ENCODE results near the gene GINS2.

The GINS2 gene

DNA sequence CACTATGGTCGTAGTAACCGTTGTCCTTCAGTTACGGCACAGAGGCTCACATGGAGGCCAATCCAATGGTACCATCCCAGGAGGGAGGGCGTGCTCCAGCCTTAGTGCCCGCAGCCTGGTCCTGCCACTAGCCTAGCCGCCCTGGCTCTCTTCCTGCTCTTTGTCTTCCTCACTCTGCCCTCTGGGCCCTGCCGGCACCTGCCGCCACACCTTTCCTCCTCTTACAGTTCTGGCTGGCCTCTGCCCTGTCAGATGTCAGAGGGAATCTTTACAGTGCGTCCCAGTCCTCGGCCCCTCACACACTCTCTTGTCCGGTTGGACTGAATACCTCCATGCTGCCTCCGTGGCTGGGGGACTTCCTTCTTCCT is 23.4 kb downstream of the GINS2 start:
- DNase-seq, result no peak

DNA sequence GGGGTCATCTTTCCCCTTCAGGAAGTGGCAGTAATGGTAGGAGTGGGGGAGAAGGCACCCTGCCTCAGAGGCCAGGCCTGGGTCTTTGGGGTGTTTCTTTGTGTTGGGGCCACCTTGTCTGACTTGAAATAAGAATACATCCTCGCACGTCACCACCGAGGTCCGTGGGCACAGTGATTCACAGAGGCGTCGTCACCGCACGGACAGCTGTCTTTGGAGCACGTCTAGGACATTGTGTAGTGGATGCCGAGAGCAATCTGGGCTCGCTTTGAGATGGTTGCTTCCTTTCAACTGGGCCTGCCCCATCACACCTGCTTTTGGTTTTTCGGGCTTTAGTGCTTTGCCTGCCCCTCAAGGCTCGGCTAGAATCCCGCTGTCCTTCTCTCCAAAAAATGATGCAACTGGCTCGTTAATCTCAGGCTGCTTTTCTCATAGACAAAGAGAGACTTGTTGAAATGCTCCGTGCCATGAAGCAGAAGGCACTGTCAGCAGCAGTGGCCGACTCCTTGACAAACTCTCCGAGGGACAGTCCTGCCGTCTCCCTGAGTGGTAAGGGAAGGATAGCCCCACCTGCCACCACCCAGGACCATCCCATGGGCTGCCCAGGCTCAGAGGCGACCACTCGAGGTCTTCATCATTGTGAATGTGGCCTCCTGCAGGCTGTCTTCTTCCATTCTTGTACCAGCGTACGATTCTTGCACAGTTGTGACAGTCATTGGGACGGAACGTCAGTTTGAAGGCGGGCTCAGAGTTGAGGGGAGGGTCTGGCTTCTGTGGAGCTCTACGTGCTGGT is 24.0 kb downstream of the GINS2 start:
- DNase-seq, result no peak

DNA sequence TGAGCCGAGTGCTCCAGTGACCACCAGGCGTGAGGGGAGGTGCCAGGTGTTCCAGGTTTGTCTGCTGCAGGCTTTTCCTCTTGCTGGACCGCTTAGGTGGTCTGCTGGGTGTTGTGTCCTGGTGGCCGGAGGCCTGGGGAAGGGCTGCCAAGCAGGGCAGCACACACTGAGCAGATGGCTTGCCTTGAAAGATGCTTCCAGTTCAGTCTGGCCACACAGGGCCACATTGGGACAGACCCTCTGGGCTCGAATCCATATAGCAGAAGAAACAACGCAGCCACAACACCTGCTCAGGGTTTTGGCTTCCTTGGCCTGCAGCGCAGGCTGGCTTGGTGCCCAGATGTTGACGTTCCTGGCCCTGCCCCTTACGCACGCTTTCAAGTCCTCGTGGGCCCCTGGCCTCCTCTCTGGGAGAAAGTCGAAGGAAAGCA is 24.8 kb downstream of the GINS2 start:
- no peak for DNase-seq

DNA sequence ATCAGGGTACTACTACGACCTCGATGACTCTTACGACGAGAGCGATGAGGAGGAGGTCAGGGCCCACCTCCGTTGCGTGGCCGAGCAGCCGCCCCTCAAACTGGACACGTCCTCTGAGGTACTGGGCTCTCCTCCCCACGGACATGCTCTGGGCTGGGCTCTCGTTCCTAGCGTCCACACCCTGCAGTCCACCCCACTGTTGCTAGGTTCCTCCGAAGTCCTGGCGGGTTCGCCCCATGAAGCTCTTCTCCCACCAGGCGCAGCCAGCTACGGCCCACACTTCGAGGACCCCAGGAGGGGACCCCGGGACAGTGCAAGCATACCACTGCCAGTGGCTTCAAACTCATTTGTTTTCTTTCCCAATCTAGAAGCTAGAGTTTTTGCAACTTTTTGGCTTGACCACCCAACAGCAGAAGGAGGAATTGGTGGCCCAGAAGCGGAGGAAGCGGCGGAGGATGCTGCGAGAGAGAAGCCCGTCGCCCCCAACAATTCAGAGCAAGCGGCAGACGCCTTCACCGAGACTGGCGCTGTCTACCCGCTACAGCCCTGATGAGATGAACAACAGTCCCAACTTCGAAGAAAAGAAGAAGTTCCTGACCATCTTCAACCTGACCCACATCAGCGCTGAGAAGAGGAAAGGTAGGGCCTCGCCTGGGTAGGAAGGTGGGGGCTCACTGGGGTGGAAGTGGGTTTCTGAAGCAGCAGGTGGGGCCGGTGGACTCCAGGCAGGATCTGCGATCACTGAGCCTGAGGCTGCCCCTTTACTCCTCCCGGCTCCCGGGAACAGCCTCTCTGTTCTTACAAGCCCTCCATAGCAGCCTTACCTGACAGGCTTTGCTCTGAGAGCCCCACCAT is 25.6 kb downstream of the GINS2 start:
- no peak for DNase-seq

DNA sequence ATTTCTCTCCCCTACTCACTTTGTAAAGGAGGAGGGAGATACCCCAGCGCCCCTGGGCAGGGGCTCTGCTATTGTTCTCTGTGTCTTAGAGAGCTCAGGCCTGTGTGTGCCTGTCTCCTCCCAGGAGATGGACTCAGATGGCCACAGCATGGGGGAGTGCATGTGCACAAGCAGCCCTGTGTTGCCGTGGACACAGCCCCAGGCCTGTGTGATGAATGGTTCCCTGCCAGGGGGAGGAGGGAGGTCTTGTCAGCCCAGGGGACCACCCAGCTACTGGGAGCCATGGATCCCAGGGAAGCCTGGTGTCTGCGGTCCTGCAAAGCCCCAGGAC is 26.3 kb downstream of the GINS2 start:
- no peak for DNase-seq

DNA sequence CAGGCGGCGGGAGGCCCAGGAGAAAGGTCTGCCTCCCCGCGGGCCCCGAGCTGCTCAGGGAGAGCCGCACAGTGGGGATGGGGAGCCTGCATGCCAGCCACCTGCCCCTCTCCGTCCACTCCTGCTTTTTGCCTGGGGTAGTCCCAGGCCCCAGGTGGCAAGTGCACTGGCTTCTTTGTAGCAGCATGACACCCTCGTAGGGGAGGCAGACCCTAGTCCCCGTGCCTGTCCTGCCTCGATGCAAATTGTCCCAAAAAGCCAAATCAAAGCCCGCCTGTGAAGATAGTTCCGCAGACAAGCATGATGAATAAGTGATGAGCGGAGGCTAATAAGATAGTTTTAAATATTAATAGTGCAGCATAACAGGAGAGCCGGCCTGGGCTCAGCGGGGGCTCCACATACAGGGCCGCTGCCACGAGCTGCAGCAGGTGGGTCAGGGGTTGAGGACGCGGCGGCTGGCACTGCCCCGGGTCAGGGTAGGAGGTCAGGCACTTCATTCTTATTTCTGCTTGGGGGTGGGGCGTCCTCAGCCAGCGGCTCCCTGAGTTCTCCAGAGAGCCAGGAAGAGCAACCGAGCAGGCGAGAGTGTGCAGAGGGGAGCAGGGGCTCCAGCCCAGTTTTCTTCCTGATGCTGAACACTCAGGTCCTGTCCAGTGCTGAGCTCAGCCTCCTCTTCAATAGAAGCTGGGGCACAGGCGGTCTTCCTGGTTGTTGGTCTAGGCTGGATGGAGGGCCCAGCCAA is 26.8 kb downstream of the GINS2 start:
- no peak for DNase-seq

DNA sequence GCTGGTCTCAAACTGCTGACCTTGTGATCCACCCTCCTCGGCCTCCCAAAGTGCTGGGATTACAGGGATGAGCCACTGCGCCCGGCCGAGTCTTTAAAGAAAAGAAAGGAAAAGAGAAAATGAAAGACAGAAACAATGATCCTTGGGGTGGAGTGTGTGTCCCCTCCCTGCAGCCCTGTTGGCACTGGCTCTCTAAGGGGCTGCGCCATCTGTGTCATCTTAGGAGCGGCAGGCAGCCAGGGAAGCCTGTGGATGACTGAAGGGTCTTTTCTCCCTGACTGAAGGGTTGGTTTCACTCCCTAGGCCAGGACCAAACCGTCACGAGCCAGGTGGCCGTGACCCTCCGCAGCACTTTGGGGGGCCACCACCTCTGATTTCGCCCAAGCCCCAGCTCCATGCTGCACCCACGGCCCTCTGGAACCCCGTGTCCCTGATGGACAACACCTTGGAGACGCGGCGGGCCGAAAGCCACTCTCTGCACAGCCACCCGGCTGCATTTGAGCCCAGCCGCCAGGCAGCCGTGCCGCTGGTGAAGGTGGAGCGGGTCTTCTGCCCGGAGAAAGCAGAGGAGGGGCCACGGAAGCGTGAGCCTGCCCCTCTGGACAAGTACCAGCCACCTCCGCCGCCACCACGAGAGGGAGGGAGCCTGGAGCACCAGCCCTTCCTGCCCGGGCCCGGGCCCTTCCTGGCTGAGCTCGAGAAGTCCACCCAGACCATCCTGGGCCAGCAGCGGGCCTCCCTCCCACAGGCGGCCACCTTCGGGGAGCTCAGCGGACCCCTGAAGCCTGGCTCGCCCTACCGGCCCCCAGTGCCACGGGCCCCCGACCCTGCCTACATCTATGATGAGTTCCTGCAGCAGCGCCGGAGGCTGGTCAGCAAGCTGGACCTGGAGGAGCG is 27.7 kb downstream of the GINS2 start:
- DNase-seq, result no peak

DNA sequence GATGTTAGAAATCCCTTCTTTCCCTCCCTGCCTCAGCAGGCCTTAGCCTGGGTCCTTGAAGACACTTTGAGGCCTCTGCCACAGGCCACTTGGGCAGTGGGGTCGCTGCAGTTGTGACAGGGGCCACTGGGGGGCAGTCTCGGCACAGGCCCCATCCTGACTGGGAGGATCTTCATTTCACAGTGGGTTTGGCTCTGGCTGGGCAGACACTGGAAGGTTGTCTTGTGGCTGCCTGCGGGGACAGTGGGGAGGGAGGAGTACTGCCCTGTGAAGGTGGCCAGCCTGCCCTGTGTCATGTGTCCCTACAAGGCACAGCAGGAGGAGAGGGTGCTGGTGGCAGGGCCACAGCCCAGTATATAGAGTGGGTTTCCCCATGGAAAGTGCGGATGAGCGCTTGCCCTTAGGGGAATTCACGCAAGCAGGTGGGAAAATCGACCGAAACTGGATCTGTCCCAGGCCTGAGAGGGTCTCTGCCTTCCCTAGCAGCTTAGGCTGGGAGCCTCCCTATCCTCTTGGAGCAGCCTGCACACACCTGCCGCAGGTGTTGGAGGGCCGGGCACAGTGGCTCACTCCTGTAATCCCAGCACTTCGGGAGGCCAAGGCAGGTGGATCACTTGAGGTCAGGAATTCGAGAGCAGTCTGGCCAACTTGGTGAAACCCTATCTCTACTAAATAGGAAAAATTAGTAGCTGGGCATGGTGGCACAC is 28.8 kb downstream of the GINS2 start:
- DNase-seq, result peak; percentile 44

DNA sequence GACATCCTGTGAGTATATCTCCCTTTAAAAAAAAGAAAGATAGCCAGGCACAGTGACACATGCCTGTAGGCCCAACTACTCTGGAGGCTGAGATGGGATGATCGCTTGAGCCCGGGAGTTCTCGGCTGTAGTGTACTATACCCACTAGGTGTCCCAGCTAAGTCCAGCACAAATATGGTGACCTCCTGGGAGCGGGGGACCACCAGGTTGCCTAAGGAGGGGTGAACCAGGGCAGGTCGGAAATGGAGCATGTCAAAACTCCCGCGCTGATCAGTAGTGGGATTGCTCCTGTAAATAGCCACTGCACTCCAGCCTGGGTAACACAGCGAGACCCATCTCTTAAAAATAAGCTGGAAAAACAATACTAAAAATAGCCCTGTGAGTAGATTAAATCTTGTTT is 29.4 kb downstream of the GINS2 start:
- DNase-seq, result no peak

DNA sequence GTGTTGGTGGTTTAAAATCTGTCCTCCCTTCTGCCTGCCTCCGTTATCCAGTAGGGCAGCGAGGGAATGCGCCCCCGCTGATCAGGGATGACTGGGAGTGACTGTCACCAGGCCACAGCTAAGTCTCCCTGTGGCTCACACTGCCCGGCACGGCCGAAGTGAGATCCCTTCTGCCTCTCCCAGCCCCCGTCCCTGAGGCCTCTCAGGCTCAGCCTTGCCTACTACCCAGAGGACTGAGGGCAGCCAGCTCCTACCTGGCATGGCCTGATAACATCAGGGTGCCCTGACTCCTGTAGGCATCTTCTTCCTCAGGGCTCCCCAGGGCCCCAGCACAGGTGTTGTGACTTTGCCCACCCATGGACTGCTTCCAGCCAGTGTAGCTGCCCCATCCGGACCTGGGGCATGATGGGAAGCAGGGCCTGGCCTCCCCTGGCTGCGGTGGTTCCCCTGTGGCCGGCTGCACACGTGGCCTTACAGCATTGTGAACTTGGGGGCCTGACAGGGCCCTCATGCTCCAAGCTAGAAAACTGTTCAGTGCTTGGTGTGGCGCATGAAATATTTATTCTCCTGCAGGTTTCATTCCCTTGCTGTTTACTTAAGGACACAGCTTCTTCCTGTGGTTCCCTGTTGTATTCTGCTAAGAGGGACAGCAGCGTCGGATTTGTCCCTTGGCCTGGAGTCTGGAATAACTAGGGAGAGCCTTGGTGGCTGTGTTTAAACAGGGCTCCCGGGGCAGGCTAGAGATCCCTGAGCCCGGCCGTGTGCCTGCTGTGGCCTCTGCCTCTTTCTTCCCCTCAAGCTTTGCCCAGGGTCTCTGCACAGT is 30.0 kb downstream of the GINS2 start:
- no peak for DNase-seq

DNA sequence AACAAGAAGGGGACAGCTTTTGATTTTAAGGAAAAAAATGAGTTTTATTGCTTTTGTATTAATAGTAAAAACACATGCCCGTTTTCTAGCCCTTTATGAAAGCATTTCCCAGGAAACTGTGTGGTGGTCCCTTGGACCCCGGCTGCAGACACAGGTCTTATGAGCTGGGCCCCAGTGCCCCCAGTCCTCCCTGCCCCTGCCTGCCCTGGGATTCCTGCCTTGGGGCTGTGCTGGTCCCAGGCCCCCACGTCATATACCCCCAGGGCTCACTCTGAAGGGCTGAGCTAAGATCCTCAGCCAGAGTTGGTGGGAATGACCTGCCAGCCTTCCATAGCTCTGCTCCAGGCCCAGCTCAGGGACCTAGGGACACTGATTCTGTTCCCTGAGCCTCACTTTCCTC is 30.8 kb downstream of the GINS2 start:
- no peak for DNase-seq

DNA sequence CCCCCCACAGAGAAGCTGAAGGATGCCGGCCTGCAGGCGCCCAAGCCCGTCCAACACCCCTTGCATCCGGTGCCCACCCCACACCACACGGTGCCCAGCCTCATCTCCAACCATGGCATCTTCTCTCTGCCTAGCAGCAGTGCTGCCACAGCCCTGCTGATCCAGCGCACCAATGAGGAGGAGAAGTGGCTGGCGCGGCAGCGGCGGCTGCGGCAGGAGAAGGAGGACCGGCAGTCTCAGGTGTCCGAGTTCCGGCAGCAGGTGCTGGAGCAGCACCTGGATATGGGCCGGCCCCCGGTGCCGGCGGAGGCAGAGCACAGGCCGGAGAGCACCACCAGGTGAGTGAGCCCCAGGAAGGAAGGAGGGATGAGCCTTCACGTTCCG is 31.5 kb downstream of the GINS2 start:
- DNase-seq, result no peak

DNA sequence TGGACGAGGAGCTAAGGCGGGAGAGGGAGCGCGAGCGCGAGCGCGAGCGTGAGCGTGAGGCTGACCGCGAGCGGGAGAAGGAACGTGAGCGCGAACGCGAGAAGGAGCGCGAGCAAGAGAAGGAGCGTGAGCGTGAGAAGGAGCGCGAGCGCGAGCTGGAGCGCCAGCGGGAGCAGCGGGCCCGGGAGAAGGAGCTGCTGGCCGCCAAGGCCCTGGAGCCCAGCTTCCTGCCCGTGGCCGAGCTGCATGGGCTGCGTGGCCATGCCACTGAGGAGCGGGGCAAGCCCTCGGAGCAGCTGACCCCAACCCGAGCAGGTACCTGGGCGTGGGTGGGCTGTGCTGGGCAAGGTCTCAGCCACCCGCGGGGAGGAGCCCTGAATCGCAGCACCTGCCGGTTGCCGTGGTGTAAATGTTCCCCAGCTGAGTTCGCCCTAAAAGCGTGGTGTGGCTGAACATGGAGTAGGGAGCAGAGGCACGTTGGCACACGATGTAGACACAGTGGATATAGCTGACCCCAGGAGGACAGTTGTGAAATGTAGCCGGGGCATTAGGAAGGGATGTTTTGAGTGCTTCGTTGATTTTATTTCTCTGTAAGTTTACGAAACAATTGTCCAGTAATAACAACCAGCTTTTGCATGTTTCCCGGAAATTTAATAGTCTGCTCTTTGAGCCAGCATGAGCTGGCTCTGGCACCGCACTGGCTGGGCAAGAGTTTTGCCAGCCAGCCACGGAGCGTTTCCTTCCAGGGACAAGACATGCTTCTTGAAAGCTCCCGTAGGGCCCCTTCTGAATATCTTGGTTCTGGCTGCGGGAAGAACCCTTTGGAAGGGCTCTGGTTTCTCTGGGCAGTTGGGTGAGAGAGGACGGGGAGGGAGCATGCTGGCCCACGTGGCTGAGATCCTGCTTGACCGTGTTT is 32.1 kb downstream of the GINS2 start:
- no peak for DNase-seq

DNA sequence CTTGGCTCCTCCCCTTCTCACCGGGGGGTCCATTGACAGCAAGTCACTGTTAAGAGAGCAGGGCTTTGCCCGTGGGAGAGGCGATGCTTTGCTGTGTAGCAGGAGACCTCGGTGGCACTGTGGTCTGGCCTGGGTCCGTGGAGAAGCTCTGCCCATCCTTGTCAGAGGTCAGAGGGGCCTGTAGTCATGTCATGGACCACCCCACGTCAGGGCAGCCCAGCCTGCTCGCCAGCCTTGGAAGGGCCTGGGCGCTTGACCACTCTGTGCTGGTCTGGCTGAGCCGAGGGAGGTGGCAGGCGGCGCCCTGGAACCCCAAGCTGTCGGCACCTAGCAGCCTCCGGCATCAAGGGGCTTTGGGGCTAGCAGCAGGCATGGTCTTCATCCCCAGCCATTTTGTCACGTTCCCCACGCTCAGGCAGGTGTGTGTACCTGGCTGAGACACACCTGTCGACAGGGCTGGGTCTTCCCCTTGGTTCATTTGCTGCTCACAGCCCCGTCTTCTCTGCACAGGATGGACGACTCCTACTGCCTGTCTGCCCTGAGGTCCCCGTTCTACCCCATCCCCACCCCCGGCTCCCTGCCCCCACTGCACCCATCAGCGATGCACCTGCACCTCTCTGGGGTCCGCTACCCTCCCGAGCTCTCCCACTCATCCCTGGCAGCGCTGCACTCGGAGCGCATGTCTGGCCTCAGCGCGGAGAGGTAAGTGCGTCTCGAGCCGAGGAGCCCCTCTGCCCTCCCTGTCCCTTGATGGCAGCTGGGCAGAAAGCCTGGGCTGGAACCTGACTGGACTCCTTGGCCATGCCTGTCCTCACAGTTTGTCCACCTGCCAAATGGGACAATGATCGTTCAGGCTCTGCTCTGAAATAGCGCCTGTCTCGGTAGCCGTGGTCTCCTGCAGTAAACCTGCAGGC is 33.3 kb downstream of the GINS2 start:
- no peak for DNase-seq

DNA sequence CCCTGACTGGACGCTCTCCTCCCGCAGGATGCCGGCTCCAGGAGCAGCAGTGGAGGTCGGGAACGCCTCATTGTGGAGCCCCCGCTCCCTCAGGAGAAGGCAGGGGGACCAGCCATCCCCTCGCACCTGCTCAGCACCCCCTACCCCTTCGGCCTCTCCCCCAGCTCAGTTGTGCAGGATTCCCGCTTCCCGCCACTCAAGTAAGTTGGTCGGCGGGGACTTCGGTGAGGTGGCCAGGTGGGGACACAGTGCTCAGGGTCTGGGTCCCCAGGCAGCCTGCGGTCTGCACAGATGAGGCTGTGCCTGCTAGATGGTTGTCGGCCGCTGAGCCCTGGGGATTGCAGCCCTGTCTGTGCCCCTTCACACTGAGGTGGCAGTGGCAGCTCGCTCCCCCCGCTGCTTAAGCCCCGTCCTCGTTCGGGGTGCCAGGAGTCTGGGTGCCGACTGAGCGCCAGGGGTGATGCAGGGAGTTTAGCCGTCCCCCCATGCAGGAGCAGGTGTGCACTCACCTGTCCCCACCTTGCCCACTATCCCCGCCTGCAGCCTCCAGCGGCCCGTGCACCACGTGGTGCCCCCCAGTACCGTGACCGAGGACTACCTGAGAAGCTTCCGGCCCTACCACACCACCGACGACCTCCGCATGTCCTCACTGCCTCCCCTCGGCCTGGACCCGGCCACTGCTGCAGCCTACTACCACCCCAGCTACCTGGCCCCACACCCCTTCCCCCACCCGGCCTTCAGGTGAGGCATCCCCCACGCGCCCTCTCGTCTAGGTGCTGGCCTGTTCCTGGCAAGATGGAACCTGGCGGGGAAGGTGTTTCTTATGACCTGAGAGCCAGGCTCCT is 34.3 kb downstream of the GINS2 start:
- DNase-seq, result no peak

DNA sequence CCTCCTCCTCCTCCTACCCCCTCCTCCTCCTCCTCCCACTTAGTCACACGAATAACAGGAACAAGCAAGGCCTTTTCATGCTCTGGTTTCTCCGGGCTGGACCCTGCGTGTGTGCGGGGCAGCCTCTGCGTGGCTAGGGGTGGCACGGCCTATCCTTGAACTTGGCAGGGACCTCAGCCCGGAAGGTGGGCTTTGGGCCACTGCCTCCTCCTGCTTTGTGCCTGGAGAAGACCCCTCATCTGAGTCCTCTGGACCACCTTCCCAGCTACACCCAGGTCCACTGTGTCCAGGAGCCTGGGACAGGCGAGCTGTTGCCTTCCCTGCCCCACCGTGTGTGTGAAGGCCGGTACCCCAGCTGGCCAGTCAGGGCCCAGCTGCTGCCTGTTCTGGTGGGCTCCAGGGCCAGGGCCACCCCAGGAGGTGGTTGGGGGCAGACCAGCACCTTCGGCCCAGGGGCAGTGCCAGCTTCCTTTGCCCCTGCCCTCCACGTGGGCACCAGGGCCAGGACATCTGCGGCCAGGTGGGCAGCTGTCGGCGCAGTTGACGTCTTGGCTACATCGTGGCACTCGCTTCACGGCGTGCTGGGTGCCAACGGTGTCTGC is 35.4 kb downstream of the GINS2 start:
- no peak for DNase-seq

DNA sequence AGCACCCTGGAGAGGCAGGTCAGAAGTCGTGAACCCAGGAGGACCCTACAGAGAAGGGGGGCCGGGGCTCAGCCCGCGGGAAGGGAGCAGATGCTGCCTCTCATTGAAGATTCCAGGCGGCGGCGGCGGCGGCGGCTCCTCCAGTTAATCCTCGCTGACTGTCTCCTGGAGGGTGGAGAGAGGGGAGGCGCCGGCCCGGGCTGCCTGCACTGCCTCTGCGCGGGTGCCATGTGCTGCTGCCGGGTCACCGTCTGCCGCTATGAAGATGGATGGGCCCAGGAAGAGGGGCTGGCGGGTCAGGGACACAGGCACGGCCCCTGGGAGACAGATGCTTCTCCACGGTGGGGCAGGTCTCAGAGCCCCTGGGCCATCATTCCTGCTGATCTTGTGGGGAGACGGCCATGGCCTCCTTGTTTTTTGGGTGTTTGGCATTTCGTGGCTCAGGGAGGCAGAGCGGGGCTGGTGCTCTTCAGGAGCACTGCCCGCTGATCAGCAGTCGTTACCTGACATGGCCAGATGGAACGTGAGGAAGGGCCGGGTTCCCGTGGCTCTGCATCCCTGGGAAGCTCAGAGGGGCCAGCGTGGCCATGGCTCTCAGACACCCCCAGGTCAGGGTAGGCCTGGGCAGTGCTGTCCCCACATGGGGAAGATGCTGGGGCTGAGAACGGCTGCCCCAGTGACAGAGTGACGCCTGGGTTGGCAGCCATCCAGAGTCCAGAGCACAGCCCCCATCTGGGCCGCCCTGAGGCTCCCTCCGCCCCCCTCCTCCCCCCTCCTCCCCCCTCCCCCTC is 36.1 kb downstream of the GINS2 start:
- no peak for DNase-seq
